Sigmoid colon (tissue), 4 donors: ENCODE measurements around the gene YJEFN3.

ENCODE experiments used
- CTCF ChIP-seq, 4 experiments: fragments of 450-650 bp in 3 of 4; fragments of 200-600 bp in 1 of 4; IDR thresholded peaks; one replicate each; pipeline ENCODE4 v1.5.1; 2016 to 2019; ENCODE audit warnings: antibody characterized with exemption in 4 of 4, mild to moderate bottlenecking in 3 of 4, moderate library complexity in 2 of 4
- POLR2A ChIP-seq, 2 donors: fragments of 450-650 bp; IDR thresholded peaks; one replicate each; pipeline ENCODE4 v1.6.1; 2016; ENCODE audit warnings: antibody characterized with exemption in 2 of 2, mild to moderate bottlenecking in 2 of 2, moderate library complexity in 2 of 2
- POLR2AphosphoS5 ChIP-seq, 4 donors: sonication (generic); formaldehyde crosslinking; IDR thresholded peaks; one replicate each; pipeline ENCODE4 v1.6.1; 2017; ENCODE audit warnings: antibody characterized with exemption in 4 of 4

GRCh38 chr19:19538785-19539166 lies 10.1 kb downstream of the YJEFN3 start:
- TF ChIP-seq CTCF (IDR thresholded peaks at IDR 0.05) (no peak), POLR2A (IDR thresholded peaks at IDR 0.05) (no peak), POLR2AphosphoS5 (IDR thresholded peaks at IDR 0.05) (no peak)
